Activated CD4-positive, alpha-beta T cell treated with anti-CD3 and anti-CD28 coated beads, Interleukin-2, amount 10 ng/mL, durations not matched to agents 7 days and 5 days (primary cell): ENCODE measurements around the gene S100A8. TPM values are rescaled to one million over a fixed set of nuclear protein-coding genes. Genes with fewer than 3 reads are reported as not detected.

Source experiments
- CTCF ChIA-PET: fragments of 350-600 bp; sonication (Branson Sonifier 250); formaldehyde crosslinking; loops from one replicate; lab custom pipeline; 2021; ENCODE audit warnings: antibody characterized with exemption; lab: Charles Lee
- POLR2A ChIA-PET: fragments of 350-600 bp; sonication (Branson Sonifier 250); formaldehyde crosslinking; loops from one replicate; lab custom pipeline; 2021; ENCODE audit warnings: antibody characterized with exemption; lab: Charles Lee
- DNase-seq: peaks from one replicate; pipeline ENCODE4 v3.0.0-alpha.2; 2020
- H3K27ac Mint-ChIP-seq: one replicate; pipeline ENCODE4 v1.8.0; 2021; ENCODE audit warnings: mild to moderate bottlenecking, moderate library complexity, mixed read lengths
- H3K27me3 Mint-ChIP-seq: one replicate; pipeline ENCODE4 v1.8.0; 2021; ENCODE audit warnings: mixed read lengths
- H3K36me3 Mint-ChIP-seq: one replicate; pipeline ENCODE4 v1.8.0; 2021; ENCODE audit warnings: low read depth, mixed read lengths
- H3K4me1 Mint-ChIP-seq: one replicate; pipeline ENCODE4 v1.8.0; 2021; ENCODE audit warnings: mixed read lengths
- H3K4me3 Mint-ChIP-seq: one replicate; pipeline ENCODE4 v1.8.0; 2021; ENCODE audit warnings: mild to moderate bottlenecking, moderate library complexity, mixed read lengths
- H3K9me3 Mint-ChIP-seq: one replicate; pipeline ENCODE4 v1.8.0; 2021; ENCODE audit warnings: mixed read lengths
- total RNA-seq, 2 experiments: library from RNA; stranded (reverse); gene quantifications; one replicate each; pipeline ENCODE4 v1.2.3, GENCODE V29; 2021

S100A8 gene
- total RNA-seq, 2 experiments from 2014 or later: not detected

DNA sequence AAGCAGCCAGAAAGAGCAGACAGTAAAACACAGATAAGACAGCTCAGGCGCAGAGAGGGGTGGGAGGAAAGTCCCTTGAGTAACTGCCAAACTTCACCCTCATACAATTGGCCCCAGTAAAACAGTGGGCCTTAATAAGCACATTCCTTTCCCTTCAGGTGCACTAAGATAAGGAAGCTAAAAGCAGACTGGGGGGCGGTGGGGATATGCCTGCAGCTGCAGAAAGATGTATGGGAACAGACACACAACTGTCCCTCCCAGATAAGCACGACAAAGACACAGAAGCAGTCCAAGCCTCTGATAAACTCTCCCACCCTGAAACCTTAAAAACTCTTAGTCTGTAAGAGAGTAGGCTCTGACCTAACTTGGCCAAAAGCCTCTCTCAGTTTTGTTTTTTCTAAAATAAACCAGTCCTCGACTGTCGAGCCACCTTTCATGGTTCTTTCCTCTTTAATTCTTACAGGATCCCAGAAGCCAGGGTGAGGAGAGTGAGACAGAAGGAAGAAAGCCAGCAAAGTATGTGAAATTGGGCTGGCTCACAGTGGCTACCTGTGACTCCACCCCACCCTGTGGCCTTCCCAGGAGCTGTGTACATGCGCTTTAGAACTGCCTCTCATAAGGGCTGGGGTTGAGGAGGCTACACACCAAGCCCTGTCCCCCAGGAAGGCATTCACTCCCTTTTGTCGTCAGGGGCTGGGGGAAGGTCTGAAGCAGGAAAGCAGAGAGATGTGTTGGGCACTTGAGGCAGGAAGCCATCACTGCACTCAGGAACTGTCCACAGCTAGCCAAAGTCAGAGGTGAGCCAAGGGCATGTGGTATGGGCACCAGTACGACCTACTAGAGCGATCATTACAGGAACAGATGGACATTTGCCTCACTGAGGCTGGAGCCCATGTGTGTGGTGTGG is 46.8 kb downstream of the S100A8 start:
- H3K4me1 Mint-ChIP-seq: peaks cover 59% of the 10 kb centered on the region
- H3K27ac Mint-ChIP-seq: no peak overlapping the region
- peaks cover 25% of the 10 kb centered on the region for H3K27me3 Mint-ChIP-seq

DNA sequence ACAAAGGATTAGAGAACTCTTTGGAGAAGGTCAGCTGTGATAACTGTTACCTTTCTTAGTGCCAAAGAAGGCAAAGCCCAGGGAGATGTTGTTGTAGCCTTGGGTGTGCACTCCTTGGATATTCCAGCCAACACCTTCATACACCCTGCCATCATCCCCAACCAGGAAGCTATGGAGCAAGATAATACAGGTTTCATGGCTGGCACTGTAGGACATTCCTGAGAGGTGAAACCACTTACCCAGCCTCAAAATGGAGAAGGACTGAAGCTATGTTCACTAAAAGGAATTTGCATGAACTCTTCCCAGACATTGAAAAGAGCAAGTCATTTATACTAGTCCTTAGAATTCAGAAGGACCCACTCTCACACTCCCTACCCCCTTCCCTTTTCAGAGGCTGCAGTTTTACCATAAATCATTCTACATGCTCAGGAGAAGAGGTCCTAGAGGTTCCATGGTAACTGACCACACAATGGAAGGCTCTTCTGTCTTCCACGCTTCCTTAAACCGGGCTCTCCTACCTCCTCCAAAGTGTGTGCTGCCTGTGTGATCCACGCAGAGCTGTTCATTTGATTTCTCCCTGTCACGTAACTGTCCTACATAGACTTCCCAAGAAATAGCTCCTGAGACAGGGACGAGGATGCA is 47.7 kb downstream of the S100A8 start:
- Mint-ChIP-seq H3K4me1 (peaks cover 59% of the 10 kb centered on the region), H3K36me3 (no peaks in the 10 kb centered on the region), H3K9me3 (no peaks in the 10 kb centered on the region), H3K4me3 (no peak overlapping the region), H3K27ac (no peak overlapping the region), H3K27me3 (peaks cover 26% of the 10 kb centered on the region)
- no peak for DNase-seq
- CTCF ChIA-PET: no interaction called here
- POLR2A ChIA-PET: no interaction called here

More for the DNA sequence above, 46.8 kb downstream of the S100A8 start:
- H3K9me3 Mint-ChIP-seq: no peaks in the 10 kb centered on the region
- H3K36me3 Mint-ChIP-seq: no peaks in the 10 kb centered on the region
- POLR2A ChIA-PET: no interaction called here
- no peak for DNase-seq
- no peak overlapping the region for H3K4me3 Mint-ChIP-seq
- CTCF ChIA-PET: interaction anchor here (0.6 to 1.3 kb wide), 2 partner anchors 13 to 395 kb away, joined by 3 to 5 read pairs; partner anchors contain the start of gene S100A9

DNA sequence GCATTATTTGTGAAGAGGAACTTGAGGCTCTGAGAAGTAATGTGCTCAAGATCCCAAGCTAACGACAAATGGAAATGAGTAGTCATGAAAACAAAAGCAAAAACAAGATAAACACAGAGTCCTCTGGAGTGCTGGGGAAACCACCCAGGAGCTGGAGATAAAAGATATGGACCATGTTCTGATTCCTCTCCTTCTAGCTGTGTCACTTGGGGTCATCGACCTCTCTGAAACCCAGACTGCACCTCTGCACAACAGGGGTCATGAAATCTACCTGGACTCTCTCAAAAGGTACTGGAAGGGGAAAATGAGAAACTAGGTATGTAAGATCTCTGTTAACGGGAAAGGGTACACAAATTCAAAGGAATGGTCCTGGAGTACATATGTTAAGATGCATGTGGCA is 48.7 kb downstream of the S100A8 start:
- H3K4me3 Mint-ChIP-seq: no peak overlapping the region
- ChIA-PET POLR2A (no interaction called here), CTCF (interaction anchor here (1.0 kb wide), 1 partner anchor 13 kb away, joined by 5 read pairs; no protein-coding TSS in a partner anchor)
- no peak for DNase-seq
- peaks cover 59% of the 10 kb centered on the region for H3K4me1 Mint-ChIP-seq
- peaks cover 27% of the 10 kb centered on the region for H3K27me3 Mint-ChIP-seq
- no peak overlapping the region for H3K27ac Mint-ChIP-seq
- H3K9me3 Mint-ChIP-seq: no peaks in the 10 kb centered on the region
- H3K36me3 Mint-ChIP-seq: no peaks in the 10 kb centered on the region

DNA sequence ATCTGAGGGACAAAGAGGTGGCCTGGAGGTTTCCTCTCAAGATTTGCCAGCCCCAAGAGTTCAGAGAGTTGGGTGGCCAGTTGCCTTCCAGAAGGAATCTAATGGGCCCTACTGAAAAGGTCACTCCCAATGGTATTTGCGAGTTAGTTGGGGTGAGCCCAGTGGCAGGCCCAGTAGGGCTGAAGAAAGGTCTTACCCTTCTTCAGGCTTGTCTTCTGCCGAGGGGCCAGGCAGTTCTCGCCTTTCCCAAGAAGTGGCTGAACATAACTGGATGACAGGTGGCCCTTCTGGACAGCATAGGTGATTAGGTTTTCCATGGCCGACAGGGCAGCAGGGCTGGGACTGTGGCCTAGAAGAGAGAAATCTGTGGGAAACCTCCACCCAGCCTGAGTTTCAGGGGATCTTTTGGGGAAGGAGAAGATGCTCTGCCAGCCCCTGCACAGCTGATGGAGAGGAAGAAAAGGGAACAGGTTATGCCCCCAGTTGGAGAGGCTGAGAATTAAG is 49.4 kb downstream of the S100A8 start:
- H3K4me3 Mint-ChIP-seq: no peak overlapping the region
- no peaks in the 10 kb centered on the region for H3K9me3 Mint-ChIP-seq
- H3K36me3 Mint-ChIP-seq: no peaks in the 10 kb centered on the region
- H3K4me1 Mint-ChIP-seq: peaks cover 57% of the 10 kb centered on the region
- POLR2A ChIA-PET: no interaction called here
- H3K27me3 Mint-ChIP-seq: peaks cover 24% of the 10 kb centered on the region
- no peak for DNase-seq
- CTCF ChIA-PET: interaction anchor here (1.0 kb wide), 1 partner anchor 12 kb away, joined by 5 read pairs; no protein-coding TSS in a partner anchor
- no peak overlapping the region for H3K27ac Mint-ChIP-seq

DNA sequence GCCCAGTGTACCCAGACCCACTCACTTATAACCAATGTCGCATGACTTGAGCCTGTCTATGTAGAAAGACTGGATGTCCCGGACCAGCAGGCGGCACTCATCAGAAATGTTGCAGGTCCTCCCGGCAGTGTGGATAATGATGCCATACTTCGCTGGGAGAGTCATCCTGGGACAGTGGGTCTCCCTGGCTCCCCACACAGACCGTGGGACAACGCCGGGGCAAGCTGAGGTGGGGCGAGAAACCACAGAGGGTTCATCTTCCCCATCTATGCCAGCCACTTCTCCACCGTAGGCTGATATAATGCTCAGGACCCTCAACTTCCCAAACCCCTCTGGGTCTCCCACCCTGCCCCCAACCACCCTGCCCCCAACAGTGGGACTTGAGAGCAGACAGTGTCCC is 50.5 kb downstream of the S100A8 start:
- peaks cover 20% of the 10 kb centered on the region for H3K27me3 Mint-ChIP-seq
- no peaks in the 10 kb centered on the region for H3K9me3 Mint-ChIP-seq
- CTCF ChIA-PET: no interaction called here
- POLR2A ChIA-PET: no interaction called here
- peaks cover 46% of the 10 kb centered on the region for H3K4me1 Mint-ChIP-seq
- no peak overlapping the region for H3K4me3 Mint-ChIP-seq
- no peak for DNase-seq
- no peaks in the 10 kb centered on the region for H3K36me3 Mint-ChIP-seq
- H3K27ac Mint-ChIP-seq: no peak overlapping the region

Other genes starting within 250 kb of the S100A8 start
- not detected for gene SPRR2G, start 240.2 kb downstream of the S100A8 start, total RNA-seq
- gene LELP1, start 187.6 kb downstream of the S100A8 start, total RNA-seq: not detected
- gene PRR9, start 173.5 kb downstream of the S100A8 start, total RNA-seq: not detected
- gene LORICRIN, start 131.4 kb downstream of the S100A8 start, total RNA-seq: not detected
- gene PGLYRP3, start 78.1 kb downstream of the S100A8 start, total RNA-seq: not detected
- gene PGLYRP4, start 42.2 kb downstream of the S100A8 start, total RNA-seq: not detected
- under 1 TPM in 1 of 2 experiments, not detected in 1; 0.77 TPM for gene S100A9, start 33.2 kb downstream of the S100A8 start, total RNA-seq
- gene S100A12, start 15.5 kb downstream of the S100A8 start, total RNA-seq: not detected
- not detected for gene S100A7A, start 25.4 kb upstream of the S100A8 start, total RNA-seq
- gene S100A7, start 69.6 kb upstream of the S100A8 start, total RNA-seq: not detected
- 100 to 1,000 TPM; 444 to 557 TPM for gene S100A6, start 144.9 kb upstream of the S100A8 start, total RNA-seq
- 1 to 10 TPM; 3.0 to 3.8 TPM for gene S100A5, start 149.9 kb upstream of the S100A8 start, total RNA-seq
- 100 to 1,000 TPM; 678 to 905 TPM for gene S100A4, start 154.7 kb upstream of the S100A8 start, total RNA-seq
- not detected for gene S100A3, start 158.2 kb upstream of the S100A8 start, total RNA-seq
- 1 to 10 TPM in 1 of 2 experiments, under 1 TPM in 1; 0.50 to 1.8 TPM for gene S100A2, start 174.8 kb upstream of the S100A8 start, total RNA-seq
- not detected for gene S100A16, start 222.1 kb upstream of the S100A8 start, total RNA-seq
- gene S100A14, start 225.3 kb upstream of the S100A8 start, total RNA-seq: not detected
- 1 to 10 TPM; 3.9 to 4.2 TPM for gene S100A13, start 236.4 kb upstream of the S100A8 start, total RNA-seq
- not detected for gene S100A1, start 237.4 kb upstream of the S100A8 start, total RNA-seq
- gene CHTOP, start 243.0 kb upstream of the S100A8 start, total RNA-seq: 10 to 100 TPM; 96.1 to 98.3 TPM